Breast epithelium (tissue), 4 donors: ENCODE measurements around the gene ALK. TPM values are rescaled to one million over a fixed set of nuclear protein-coding genes. Genes with fewer than 3 reads are reported as not detected.

ENCODE experiments used
- DNase-seq, 2 donors: peaks; one replicate each; pipeline ENCODE4 v3.0.0-alpha.2; 2019; ENCODE audit warnings: low spot score in 2 of 2
- H3K27ac ChIP-seq, 2 donors: fragments of 200-600 bp; sonication (generic) in 1 of 2; one replicate each; pipeline ENCODE4 v1.5.1; 2016 to 2019; ENCODE audit warnings: mild to moderate bottlenecking in 1 of 2
- H3K27me3 ChIP-seq, 2 donors: fragments of 200-600 bp; sonication (generic) in 1 of 2; one replicate each; pipeline versions ENCODE4 v1.5.1 to v1.6.0; 2017 to 2019; ENCODE audit warnings: control low read depth in 1 of 2, mild to moderate bottlenecking in 1 of 2
- H3K36me3 ChIP-seq: fragments of 200-600 bp; one replicate; pipeline ENCODE4 v1.5.1; 2019
- H3K4me1 ChIP-seq, 2 donors: fragments of 200-600 bp; sonication (generic); one replicate each; pipeline ENCODE4 v1.5.1; 2016 to 2019; ENCODE audit warnings: control low read depth in 1 of 2
- H3K4me3 ChIP-seq, 3 donors: fragments of 200-600 bp; sonication (generic); 1 replicate in 2 of 3; 2 replicates in 1 of 3; pipeline ENCODE4 v1.5.1; 2016 to 2019; ENCODE audit warnings: mild to moderate bottlenecking in 3 of 3, moderate library complexity in 2 of 3
- H3K9me3 ChIP-seq, 2 donors: fragments of 200-600 bp; sonication (generic) in 1 of 2; one replicate each; pipeline ENCODE4 v1.5.1; 2016 to 2019; ENCODE audit warnings: control low read depth in 1 of 2
- CTCF ChIP-seq, 3 donors: fragments of 450-650 bp; IDR thresholded peaks; one replicate each; pipeline ENCODE4 v1.5.1; 2016 to 2017; ENCODE audit warnings: antibody characterized with exemption in 3 of 3, mild to moderate bottlenecking in 3 of 3, moderate library complexity in 3 of 3
- POLR2A ChIP-seq: fragments of 450-650 bp; IDR thresholded peaks from one replicate; pipeline ENCODE4 v1.6.1; 2016; ENCODE audit warnings: antibody characterized with exemption, mild to moderate bottlenecking, moderate library complexity
- POLR2AphosphoS5 ChIP-seq, 3 donors: sonication (generic); formaldehyde crosslinking; IDR thresholded peaks; one replicate each; pipeline ENCODE4 v1.6.1; 2017; ENCODE audit warnings: antibody characterized with exemption in 3 of 3
- intact Hi-C: fragments of 100-400 bp; cut with DNase I; formaldehyde crosslinking; loops from one replicate; pipeline ENCODE4 v1.15.1; 2023; ENCODE audit warnings: low total_unique reads
- total RNA-seq, 3 donors: library from RNA; depleted of rRNA; stranded (reverse); fragments of >200 nt; gene quantifications; one replicate each; pipeline ENCODE4 v1.1.0, GENCODE V29; 2016

Gene ALK
- total RNA-seq, 3 donors from 2014 or later = 0.33 to 5.6 (median 0.64) TPM

- Histone ChIP-seq H3K4me3 (no peak overlapping the region), H3K36me3 (no peaks in the 10 kb centered on the region), H3K4me1 (no peaks in the 10 kb centered on the region), H3K9me3 (no peaks in the 10 kb centered on the region), H3K27ac (no peak overlapping the region), H3K27me3 (peaks cover 0 to 7% of the 10 kb centered on the region in 2 donors)
- no peak for TF ChIP-seq POLR2A
- TF ChIP-seq POLR2AphosphoS5 (IDR thresholded peaks at IDR 0.05) = no peak
- TF ChIP-seq CTCF (IDR thresholded peaks at IDR 0.05) = no peak
- intact Hi-C loops = no loop called here
- DNase-seq = no peak
Measured at GRCh38 chr2:29227935-29228675, 693.3 kb downstream of the ALK start.

GRCh38 chr2:29226808-29227207, 694.6 kb downstream of the ALK start:
- Histone ChIP-seq H3K36me3 (no peaks in the 10 kb centered on the region), H3K4me1 (no peaks in the 10 kb centered on the region), H3K27ac (no peak overlapping the region), H3K4me3 (no peak overlapping the region), H3K27me3 (peaks cover 0 to 7% of the 10 kb centered on the region in 2 donors), H3K9me3 (no peaks in the 10 kb centered on the region)
- intact Hi-C loops = no loop called here
- DNase-seq = no peak
- TF ChIP-seq CTCF (IDR thresholded peaks at IDR 0.05) (no peak), POLR2A (no peak), POLR2AphosphoS5 (IDR thresholded peaks at IDR 0.05) (no peak)

GRCh38 chr2:29226375-29226774, 695.0 kb downstream of the ALK start:
- no peak for DNase-seq
- no peak overlapping the region for H3K4me3 ChIP-seq
- intact Hi-C loops = no loop called here
- no peaks in the 10 kb centered on the region for H3K36me3 ChIP-seq
- no peak overlapping the region for H3K27ac ChIP-seq
- no peaks in the 10 kb centered on the region for H3K9me3 ChIP-seq
- no peak for TF ChIP-seq POLR2AphosphoS5 (IDR thresholded peaks at IDR 0.05)
- TF ChIP-seq CTCF (IDR thresholded peaks at IDR 0.05) = no peak
- TF ChIP-seq POLR2A = no peak
- peaks cover 0 to 7% of the 10 kb centered on the region in 2 donors for H3K27me3 ChIP-seq
- no peaks in the 10 kb centered on the region for H3K4me1 ChIP-seq

GRCh38 chr2:29225814-29226213, 695.6 kb downstream of the ALK start:
- Histone ChIP-seq H3K27me3 (peaks cover 0 to 7% of the 10 kb centered on the region in 2 donors), H3K9me3 (no peaks in the 10 kb centered on the region), H3K36me3 (no peaks in the 10 kb centered on the region), H3K27ac (no peak overlapping the region), H3K4me1 (no peaks in the 10 kb centered on the region), H3K4me3 (no peak overlapping the region)
- TF ChIP-seq POLR2AphosphoS5 (IDR thresholded peaks at IDR 0.05) = no peak
- no peak for TF ChIP-seq POLR2A
- no peak for TF ChIP-seq CTCF (IDR thresholded peaks at IDR 0.05)
- no peak for DNase-seq
- intact Hi-C loops = no loop called here

GRCh38 chr2:29224693-29225551, 696.5 kb downstream of the ALK start:
- H3K36me3 ChIP-seq = no peaks in the 10 kb centered on the region
- TF ChIP-seq CTCF (IDR thresholded peaks at IDR 0.05) (no peak), POLR2AphosphoS5 (IDR thresholded peaks at IDR 0.05) (no peak), POLR2A (no peak)
- peak overlapping the region; percentile 37 to 55 for H3K27ac ChIP-seq
- intact Hi-C loops = no loop called here
- no peak overlapping the region for H3K4me3 ChIP-seq
- no peaks in the 10 kb centered on the region for H3K9me3 ChIP-seq
- H3K27me3 ChIP-seq = peaks cover 0 to 7% of the 10 kb centered on the region in 2 donors
- DNase-seq = peak in 1 of 2 donors; percentile 47
- no peaks in the 10 kb centered on the region for H3K4me1 ChIP-seq
